Right lobe of liver (tissue), 4 donors: ENCODE data around the gene TNFRSF25.

Source experiments
- POLR2A ChIP-seq: fragments of 450-650 bp; IDR thresholded peaks from one replicate; pipeline ENCODE4 v1.6.1; 2017; ENCODE audit warnings: antibody characterized with exemption, mild to moderate bottlenecking
- TF ChIP-seq, protein P1 (sequence below), 4 donors: fragments of 200-600 bp in 3 of 4; fragments of 450-650 bp in 1 of 4; IDR thresholded peaks; one replicate each; pipeline versions ENCODE4 v1.5.1 to v1.8.0; 2016 to 2022; ENCODE audit warnings: antibody characterized with exemption in 4 of 4, mild to moderate bottlenecking in 2 of 4
- donor health status: DM: no; HTN: no; CAD: no.
- donor health status: DM: no; HTN: no; CAD: no.
- donor health status: DM: no; HTN: yes; CAD: no.

DNA sequence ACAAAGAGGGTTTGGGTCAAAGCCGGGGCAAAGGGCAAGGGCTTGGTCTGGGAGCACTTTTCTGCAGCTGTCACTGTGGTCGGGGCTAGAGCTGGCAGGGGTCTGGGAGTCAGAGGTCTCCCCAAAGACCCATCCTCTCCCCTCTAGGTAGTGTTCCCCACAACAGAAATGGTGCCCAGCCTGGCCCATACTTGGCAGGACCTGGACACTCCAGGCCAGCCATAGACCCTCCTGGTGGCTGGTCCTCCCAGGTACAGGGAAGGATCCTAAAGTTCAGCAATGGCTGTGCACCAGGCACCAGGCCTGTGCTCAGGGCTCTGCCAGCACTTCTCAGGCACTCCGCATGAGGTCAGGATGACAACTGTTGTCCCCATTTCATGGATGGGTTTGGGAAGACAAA, 30.4 kb downstream of the TNFRSF25 start:
- TF ChIP-seq, protein P1, sequence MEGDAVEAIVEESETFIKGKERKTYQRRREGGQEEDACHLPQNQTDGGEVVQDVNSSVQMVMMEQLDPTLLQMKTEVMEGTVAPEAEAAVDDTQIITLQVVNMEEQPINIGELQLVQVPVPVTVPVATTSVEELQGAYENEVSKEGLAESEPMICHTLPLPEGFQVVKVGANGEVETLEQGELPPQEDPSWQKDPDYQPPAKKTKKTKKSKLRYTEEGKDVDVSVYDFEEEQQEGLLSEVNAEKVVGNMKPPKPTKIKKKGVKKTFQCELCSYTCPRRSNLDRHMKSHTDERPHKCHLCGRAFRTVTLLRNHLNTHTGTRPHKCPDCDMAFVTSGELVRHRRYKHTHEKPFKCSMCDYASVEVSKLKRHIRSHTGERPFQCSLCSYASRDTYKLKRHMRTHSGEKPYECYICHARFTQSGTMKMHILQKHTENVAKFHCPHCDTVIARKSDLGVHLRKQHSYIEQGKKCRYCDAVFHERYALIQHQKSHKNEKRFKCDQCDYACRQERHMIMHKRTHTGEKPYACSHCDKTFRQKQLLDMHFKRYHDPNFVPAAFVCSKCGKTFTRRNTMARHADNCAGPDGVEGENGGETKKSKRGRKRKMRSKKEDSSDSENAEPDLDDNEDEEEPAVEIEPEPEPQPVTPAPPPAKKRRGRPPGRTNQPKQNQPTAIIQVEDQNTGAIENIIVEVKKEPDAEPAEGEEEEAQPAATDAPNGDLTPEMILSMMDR (IDR thresholded peaks at IDR 0.05): no peak
- TF ChIP-seq POLR2A: no peak
